Ovary (tissue), 3 donors: Measurements from ENCODE around the gene UGT1A4.

Source experiments
- CTCF ChIP-seq, 3 donors: fragments of 450-650 bp in 2 of 3; fragments of 200-600 bp in 1 of 3; IDR thresholded peaks; one replicate each; pipeline versions ENCODE4 v1.5.1 to v1.8.0; 2016 to 2022; ENCODE audit warnings: antibody characterized with exemption in 3 of 3, mild to moderate bottlenecking in 1 of 3
- EP300 ChIP-seq: sonication (generic); formaldehyde crosslinking; IDR thresholded peaks from one replicate; pipeline ENCODE4 v1.6.1; 2017; ENCODE audit warnings: antibody characterized with exemption
- donor health status: DM: no; HTN: no; CAD: no.

- TF ChIP-seq CTCF (IDR thresholded peaks at IDR 0.05), result no peak
- no peak for TF ChIP-seq EP300
These were observed 11.8 kb upstream of the UGT1A4 start for GRCh38 chr2:233706720-233707119.
